CD4-positive, alpha-beta T cell treated with Interleukin-15 for 1 hour (primary cell): ENCODE results near the gene DNAJC15.
"Not testable (repeated sequence)": the region's sequence is repeated elsewhere in the genome, so short reads cannot be mapped to it uniquely, and the experiment has no call there.

Experiments used
- DNase-seq: peaks from one replicate; pipeline ENCODE4 v3.0.0-alpha.2; 2020

Gene DNAJC15

DNA sequence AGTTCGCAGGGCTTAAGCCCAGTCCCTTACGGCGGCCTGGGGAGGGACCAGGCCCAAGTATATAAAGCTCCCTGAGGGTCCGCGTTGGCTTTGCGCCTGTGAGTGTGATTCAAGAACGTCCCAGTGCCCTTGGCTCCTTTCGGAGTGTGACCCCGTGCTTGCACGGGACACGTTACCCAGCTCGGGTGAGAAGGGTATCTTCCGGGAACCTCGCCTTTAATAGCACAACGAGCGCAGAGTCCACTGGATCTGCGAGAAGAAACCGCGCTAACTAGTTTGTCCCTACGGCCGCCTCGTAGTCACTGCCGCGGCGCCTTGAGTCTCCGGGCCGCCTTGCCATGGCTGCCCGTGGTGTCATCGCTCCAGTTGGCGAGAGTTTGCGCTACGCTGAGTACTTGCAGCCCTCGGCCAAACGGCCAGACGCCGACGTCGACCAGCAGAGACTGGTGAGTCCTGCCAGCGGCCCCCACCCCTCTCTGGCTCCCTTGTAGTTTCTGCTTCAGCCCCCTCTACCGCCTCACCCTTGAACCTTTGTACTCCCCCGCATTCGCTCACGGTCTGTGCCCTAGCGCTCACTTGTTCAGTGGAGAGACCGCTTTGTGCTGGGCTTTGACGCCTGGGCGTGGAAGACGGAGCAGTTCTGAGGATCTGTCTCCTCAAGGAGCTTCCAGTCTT is at the start of gene DNAJC15:
TSS of gene DNAJC15 (plus strand) at position 298 of the 675 bp plus-strand sequence. CDS start at position 339, 41 bp downstream.
- peak; percentile 82 for DNase-seq

DNA sequence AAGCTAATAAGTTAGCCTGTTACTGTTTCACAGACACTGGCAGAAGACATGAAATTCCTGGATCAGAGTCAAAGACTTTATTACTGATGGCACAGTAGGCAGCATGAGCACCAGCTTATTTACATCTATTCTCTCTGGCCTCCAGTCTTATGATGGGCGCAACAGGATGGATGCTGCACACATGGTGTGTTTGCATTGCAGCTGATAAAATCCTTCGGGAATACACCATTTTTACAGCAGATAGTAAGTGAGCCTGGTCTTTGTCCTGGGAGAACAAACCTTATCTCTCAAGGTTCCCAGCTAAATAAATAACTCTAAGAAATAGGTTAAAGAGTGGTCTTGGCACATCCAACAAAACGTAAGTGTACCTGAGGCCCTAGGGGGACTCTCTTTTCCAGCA is 47.3 kb upstream of the DNAJC15 start:
- no peak for DNase-seq

DNA sequence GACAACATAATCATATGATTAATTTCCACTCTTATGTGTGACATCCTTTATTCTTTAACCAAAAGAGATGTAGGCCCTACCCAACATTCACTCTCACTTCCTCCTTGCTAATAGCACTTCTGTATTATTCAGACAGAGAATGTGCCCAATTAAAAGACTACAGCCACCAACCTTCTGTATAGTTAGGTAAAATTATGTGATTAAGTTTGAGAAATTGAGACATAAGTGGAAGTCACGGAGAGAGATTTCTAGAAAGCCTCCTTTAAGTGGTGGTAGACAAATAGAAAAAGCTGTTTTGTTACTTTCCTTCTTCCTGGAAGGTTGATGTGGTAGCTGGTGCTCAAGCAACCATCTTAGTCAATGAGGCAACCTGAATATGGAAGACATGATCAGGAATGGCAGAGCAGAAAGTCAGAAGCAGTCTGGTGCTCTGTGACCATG is 46.1 kb upstream of the DNAJC15 start:
- DNase-seq = no peak

DNA sequence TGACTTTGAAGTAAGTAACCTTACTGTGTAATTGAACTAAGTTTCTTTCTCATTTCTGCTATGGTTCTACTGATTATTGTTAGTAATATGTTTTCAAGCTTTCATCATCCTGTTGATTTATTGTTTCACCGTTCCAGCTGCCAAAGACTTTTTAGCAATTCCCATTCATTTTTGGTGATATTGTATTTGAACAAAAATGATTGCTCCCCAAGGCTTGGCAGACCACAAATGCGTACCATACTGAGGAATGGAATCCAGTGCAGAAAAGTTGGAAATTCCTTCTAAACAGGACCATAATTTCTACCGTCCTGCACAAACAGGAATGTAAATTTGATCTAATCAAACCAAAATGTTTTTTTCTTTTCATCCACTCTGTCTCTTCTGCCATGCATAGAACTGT is 42.1 kb upstream of the DNAJC15 start:
- no peak for DNase-seq

DNA sequence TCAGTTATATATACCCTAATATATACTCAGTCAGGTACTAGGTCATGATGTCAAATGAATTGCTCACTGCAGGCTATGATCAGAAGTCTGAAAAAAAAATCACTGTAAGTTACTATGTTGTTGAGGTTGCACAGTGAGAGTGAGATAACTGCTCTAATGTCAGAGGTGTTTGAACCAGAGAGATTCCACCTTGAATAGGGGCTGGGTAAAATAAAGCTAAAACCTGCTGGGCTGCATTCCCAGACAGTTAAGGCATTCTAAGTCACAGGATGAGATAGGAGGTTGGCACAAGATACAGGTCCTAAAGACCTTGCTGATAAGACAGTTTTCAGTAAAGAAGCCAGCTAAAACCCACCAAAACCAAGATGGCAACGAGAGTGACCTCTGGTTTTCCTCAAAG is 41.5 kb upstream of the DNAJC15 start:
- no peak for DNase-seq

DNA sequence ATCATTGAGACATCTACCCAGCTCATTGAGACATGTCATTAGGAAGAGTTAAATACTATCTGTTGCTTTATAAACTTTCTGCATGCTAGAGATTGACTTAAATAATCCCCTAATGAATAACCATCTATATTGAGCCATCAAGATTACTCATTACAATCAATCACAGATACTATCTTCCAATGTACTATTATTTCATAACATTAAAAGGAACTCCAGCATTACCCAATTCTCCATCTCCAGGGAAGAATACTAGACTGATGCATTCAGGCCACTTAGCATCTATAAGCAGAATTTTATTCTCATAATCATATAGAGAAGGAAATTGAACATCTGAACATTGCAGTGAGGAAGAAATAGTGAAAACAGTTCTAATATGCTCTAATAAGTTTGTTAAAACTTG is 39.4 kb upstream of the DNAJC15 start:
- DNase-seq = no peak

DNA sequence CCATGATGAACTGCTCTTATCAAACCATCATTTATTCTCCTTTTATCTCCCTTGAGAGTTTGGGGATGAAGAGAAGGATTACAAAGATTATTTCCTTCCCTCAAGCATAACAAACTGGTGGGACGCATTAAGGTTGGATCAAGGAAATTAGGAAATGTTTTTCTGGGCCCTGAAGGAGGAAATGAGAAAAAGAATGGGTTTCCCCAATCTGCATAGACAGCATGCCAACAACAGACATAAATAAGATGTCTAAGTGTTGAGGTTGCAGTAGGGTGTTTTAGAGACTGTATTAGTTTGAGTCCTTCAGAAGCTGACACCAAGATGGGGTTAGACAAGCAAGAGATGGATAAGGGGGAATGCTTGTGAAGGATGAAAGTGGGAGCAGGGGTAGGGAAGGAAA is 38.7 kb upstream of the DNAJC15 start:
- no peak for DNase-seq

DNA sequence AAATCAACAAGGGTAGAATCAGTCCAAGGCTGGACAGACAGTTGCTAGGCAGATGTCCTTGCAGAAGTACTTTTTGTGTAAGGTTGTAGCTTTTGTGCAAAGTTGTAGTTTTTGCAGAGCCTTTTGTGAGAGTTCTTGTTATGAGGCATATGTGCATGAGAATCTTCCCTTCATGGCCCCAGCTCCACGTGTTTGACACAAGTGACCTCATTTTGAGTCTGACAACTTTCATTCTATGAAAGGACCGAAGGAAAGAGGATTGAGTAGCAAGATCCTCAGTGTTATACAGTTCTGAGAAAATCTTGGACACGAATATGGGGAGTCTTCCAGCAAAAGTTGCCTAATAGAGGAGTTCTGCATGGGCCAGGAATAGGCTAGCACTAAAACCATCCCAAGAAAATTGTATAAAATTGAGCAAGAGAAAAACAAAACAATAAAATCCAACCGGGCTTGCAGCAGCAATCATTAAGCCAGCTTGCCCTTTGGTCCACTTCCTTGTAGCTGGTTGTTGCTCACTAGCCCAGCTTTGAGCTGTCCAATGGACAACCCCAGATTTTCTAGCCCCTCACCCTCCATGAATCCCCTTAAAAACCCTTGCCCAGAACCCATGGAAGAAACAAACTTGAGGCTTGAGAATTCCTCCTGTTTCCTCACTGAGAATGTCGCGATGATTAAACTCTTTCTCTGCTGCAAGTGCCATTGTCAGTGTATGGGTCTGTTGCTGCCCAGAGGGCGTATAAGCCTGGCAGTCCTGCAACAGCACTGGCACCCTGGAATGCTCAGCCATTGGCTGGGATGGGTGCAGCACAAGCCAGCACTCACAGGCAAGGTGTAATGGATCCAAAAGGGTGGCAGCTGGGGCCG is 37.8 kb upstream of the DNAJC15 start:
- no peak for DNase-seq

DNA sequence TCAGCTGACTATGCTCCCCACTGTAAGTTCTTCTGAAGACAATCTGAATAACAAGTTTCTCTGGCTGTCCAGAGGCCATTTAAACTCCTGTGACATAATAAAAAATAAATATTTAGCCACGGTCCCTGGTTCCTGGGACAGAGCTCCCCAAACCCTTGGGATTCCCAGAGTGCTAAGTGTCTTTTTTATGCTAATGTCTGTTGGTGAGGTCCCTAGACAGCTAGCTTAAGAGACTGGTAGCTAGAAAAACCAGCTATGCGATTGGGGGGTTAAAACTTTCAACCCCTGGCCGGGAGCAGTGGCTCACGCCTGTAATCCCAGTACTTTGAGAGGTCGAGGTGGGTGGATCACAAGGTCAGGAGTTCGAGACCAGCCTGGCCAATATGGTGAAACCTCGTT is 37.2 kb upstream of the DNAJC15 start:
- no peak for DNase-seq

DNA sequence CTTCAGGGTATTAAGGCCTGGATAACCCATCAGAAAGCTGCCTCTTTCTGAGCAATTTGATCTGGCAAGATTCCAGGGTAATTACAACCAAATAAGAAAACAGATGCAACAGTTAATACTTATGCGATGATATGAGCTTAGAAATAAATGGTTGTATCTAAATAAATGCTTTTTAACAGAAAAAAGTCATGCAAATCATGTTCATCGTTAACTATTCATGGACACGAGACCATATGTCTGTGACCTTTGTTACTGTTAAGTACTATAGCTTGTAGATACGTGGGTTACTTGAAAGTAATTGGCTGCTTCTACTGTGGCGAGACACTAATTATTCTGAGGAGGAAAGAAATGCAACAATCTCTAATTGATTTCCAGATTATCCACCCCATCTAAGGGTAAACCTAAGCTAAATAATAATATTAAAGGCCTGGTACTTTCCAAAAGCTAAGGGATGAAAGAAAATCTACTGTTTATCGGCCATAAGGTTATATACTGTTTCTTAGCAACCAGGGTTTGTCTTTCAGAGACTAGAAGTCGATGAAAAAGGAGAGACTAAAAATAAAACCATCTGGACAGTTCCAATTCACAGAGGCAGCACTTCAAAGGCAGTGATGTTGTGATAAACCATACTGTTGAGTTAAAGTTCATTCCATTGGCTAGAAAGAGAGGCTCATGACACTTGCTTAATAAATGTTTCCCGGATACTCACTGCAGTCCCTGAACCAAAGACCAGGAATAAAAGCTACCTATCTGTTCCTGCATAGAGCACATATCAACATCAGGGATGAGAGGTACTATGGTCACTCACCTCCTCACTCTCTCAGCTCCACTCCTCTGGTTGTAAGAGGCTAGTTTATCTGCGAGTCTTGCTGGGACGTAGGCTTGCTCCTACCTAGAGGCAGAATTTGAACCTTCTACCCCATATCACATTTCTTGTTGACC is 32.8 kb upstream of the DNAJC15 start:
- no peak for DNase-seq

DNA sequence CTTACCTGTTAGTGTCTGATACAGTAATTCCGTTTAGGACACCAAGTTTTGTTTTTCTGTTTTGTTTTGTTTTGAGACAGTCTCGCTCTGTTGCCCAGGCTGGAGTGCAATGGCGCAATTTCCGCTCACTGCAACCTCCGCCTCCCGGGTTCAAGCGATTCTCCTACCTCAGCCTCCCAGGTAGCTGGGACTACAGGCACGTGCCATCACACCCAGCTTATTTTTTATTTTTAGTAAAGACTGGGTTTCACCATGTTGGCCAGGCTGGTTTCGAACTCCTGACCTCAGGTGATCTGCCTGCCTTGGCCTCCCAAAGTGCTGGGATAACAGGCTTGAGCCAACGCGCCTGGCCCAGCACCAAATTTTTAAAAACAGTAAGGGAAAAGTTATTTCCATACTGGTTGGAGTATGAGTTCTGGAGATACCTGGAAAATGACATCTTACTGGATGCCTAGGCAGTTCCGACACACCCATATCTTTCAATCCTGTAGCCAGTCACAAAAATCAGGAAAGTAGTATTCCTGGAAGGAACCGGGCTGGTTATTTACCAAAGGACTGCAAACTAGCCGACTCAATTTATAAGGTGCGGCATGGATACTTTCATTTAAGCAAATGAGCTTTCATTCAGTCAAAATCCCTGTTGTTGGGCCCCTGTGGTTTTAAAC is 32.0 kb upstream of the DNAJC15 start:
- not testable (repeated sequence) for DNase-seq

DNA sequence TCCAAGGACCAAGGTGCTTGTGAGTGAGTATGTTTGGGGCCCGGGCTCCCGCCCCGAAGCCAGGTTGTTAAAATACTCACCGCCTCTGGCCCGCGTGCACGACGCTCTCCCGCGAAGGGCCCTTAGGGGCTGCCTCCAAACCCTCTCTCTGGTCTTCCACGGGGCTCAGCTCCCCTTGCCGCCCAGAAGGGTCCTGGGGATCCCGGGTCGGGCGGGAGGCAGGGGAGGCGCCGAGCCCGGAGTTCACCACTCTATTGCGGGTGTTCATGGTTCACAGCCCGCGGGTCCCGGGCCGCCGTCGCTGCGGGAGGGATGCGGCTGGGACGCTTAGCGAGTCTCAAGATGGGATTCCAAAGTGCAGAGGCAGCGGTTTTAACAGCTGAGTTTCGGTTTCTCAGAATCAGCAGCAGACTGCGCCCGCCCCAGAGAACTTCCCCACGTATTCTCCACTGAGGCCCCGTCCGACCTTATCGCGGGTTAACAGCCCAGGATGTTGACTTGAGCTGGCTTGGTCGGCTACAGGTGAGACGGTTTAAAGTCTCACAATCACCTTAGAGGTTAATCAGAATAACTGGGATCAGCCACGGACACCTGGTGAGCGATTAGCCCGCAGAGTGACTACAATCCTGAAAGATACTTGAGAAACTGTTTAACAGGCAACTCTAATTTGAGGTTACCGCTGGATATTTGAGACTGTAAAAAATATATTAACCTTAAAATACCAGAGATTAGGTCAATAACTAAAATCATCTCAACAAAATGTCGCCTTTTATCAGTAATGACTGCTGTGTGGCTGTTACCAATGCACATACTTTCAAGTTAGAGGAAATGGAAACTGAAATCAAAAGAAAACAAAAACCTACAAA is 31.3 kb upstream of the DNAJC15 start, which contains the start of gene EPSTI1:
TSS of gene EPSTI1 (minus strand) at position 344 of the 866 bp plus-strand sequence. CDS start at position 268, 76 bp downstream.
- peak; percentile 82 for DNase-seq

DNA sequence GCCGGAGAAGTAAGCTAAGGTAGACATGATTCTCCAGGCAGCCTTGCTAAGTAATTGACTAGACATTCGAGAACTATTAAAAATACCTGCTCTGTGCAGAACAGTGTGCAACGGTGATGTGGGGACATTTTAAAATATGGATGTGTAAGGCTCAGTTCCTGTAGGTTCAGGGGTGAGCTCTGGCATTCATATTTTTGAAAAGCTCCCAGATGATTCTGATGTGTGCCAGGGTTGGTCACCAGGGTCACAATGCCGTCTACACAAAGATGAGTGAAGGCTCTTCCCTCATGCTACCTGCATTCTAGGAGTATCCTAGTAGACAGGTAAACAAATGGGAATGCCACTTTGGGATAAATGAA is 30.6 kb upstream of the DNAJC15 start:
- DNase-seq = no peak

DNA sequence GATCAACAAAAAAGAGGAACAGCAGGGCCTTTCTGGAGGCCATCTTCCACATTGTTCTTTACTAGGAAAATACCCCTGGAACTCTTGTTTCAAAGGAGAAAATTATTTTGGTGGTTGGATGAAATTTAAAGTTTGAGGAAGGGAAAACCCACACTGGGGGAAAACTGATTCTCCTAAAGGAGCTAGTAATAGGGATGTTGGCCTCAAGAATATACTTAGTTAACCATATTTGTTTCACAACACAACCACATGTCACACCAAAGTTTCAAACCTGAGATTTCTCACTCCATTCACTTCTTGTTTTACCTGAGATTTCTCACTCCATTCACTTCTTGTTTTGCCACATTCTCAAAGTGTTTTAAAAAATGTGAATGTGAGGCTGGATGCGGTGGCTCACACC is 28.5 kb upstream of the DNAJC15 start:
- no peak for DNase-seq

DNA sequence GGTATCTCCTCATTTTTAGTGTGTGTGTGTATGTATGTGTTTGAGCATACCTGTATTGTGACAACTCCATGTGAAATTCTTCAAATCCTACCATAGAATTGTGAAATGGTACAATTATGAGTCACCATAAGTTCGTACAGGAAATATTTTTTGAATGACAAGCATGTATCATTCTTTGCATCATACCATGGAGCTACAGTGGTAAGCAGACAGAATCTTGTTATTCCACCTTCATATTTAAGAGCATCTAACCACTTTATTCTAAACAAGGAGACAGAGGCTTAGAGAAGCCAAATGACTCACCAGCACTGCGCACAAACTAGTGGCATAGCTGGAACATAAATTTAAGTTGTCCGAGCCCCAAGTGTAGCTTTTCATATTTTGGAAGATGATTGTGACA is 26.8 kb upstream of the DNAJC15 start:
- DNase-seq = no peak

DNA sequence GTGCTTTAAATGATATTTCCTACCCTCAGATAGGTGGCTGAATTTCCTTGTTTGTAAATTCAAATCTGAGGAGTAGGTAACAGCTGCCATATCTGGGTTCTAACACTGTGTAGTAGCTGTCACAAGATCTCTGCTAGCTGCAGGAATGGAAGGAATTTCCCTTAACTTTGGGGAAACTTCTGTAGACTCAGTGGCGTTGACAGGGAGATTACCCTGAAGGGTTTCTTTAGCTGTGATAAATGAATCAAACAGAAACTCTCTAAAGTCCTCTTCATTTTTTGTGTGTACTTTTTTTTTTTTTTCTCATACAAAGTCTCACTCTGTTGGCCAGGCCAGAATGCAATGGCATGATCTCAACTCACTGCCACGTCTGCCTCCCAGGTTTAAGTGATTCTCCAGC is 26.0 kb upstream of the DNAJC15 start:
- no peak for DNase-seq

DNA sequence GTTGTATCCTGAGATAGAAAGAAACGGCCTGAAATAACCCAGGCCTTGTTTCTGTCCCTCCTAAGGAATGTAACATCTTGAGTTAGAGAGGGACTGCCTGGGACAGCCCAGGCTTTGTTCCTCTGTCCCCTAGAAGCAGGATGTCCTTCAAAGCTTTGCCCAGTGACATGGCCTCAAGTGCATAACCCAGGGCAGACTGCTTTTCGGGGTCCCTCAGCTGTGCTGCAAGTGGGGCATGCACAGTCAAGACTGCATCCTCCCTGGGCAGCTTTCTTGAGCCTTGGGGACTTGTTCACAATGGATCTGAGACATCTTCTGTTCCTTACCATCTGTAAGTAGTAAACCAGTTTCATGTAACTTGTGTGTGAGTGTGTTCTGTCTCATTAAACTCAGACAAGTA is 23.9 kb upstream of the DNAJC15 start:
- no peak for DNase-seq

DNA sequence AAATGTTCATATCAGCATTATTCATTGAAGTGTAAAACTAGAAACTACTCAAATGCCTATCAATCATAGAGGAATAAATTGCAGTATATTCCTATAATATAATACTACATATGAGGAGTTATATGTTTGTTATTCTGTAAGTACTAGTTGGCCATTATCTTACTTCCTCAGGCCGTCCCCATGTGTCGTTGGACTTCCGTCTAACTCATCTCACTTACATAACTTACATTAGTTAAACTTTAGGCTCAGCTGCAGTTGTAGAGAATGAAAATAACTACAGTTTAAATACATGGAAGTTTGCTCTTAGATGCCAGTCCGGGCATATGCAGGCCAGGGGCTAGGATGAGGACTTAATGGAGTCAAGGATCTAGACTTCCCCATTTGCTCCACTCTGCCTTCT is 22.7 kb upstream of the DNAJC15 start:
- no peak for DNase-seq

DNA sequence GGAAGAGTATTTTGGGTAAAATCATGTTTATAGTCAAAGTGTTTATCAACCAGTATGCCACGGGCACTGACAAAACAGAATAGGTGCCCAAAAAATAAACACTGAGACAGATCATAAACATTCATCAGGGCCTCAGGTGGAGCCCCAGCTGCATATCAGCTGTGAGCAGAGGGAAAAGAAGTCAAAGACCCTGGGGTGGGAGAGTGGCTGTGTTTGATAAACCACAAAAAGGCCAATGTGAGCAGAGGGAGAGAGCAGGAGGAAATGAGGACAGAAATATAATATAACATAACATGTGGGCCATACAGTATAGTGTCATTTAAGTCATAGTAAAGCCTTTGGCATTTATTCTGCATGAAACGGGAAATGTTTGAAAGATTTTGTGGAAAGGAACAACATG is 21.4 kb upstream of the DNAJC15 start:
- no peak for DNase-seq

DNA sequence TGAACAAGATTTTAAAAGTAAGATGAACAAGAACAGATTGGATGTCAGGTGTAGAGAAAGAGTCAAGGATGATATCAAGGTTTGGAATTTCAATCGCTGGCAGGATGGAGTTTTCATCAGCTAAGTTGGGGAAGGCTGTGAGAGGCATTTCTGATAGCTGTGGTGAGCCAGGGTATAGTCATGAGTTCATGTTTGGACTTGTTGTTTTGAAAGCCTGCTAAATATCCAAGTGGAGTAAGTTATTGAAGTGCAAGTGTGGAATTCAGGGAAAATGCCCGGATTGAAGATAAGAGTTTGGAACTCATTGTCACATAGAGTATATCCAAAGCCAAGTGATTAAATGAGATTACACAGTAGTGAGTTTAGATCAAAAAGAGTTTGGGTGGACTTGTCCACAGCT is 20.4 kb upstream of the DNAJC15 start:
- DNase-seq = no peak

DNA sequence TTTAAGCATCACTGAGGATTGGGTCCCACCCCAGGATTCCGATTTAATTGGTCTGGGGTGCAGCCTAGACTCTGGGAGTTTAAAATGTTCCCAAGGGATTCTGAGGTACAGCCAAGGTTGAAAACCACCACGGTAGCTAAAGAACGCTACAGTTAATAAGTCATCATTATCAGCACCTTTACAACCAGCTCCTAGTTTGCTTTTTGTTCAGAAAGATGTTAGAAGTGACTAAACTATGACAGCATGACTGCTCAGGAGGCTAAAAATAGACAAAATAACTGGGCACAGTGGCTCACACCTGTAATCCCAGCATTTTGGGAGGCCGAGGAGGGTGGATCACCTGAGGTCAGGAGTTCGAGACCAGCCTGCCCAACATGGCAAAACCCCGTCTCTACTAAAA is 19.7 kb upstream of the DNAJC15 start:
- no peak for DNase-seq
